Uterus (tissue), 2 donors: ENCODE measurements around the gene DIABLO.

Experiments used
- CTCF ChIP-seq, 4 experiments: fragments of 200-600 bp in 2 of 4; fragments of 450-650 bp in 2 of 4; sonication (generic) in 2 of 4; IDR thresholded peaks; one replicate each; pipeline ENCODE4 v1.5.1; 2016 to 2019; ENCODE audit warnings: antibody characterized with exemption in 4 of 4, mild to moderate bottlenecking in 2 of 4, moderate library complexity in 1 of 4
- POLR2A ChIP-seq, 2 donors: fragments of 450-650 bp; IDR thresholded peaks; one replicate each; pipeline ENCODE4 v1.6.1; 2016; ENCODE audit warnings: antibody characterized with exemption in 2 of 2, mild to moderate bottlenecking in 1 of 2, moderate library complexity in 1 of 2

DNA sequence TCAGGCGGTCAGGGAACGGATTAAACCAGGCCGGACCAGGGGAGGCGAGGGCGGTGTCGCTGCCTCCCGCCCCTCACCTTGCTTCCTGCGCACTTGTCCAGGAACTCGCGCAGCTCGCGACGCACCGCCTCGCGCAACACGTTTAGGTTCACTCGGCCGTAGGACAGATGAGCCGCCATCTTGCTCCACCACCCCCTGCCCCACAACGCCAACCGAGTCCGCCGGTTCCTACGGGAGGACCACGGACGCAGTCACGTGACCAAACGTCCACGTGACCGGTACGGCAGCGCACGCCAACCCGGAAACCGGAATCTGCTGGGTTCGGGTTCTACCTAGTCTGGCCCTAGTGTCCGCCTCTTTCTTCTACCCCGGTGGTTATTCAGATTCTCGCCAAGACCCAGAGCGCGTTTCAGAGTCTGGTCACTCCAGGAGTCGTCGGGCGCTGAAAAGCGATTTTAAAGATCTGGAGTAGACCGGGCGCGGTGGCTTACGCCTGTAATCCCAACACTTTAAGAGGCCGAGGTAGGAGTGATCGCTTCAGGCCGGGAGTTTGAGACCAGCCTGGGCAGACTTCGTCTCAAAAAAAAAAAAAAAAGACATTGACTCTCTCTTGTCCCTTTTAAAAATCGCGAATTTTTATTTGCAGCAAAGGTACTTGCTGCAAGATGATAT, 40.5 kb upstream of the DIABLO start, which contains the start of gene VPS33A:
- TF ChIP-seq CTCF (IDR thresholded peaks at IDR 0.05), result peak in 1 of 4 experiments; percentile 6
- peak; percentile 17 to 60 for TF ChIP-seq POLR2A (IDR thresholded peaks at IDR 0.05)
